ENCODE data around the gene GRIN2D. TPM values are rescaled to one million over a fixed set of nuclear protein-coding genes. Genes with fewer than 3 reads are reported as not detected.

The GRIN2D gene
- total RNA-seq, 6 experiments from 2014 or later = 2.8 to 4.4 (median 3.1) TPM

GRCh38 chr19:48395499-48395898 lies 2.0 kb downstream of the GRIN2D start:
- Mint-ChIP-seq H3K4me1 (ENCODE audit: low read depth) (peaks cover 34% of the 10 kb centered on the region), H3K27me3 (ENCODE audit: insufficient read depth) (peaks cover 37% of the 10 kb centered on the region)
- TF ChIP-seq CTCF (IDR thresholded peaks at IDR 0.05) = no peak

GRCh38 chr19:48396016-48396823 lies 2.8 kb downstream of the GRIN2D start:
- Mint-ChIP-seq H3K27me3 (ENCODE audit: insufficient read depth) (peaks cover 33% of the 10 kb centered on the region), H3K4me3 (no peak overlapping the region), H3K36me3 (ENCODE audit: low read depth) (peaks cover 6% of the 10 kb centered on the region), H3K4me1 (ENCODE audit: low read depth) (peaks cover 35% of the 10 kb centered on the region), H3K27ac (no peak overlapping the region), H3K9me3 (peaks cover 10% of the 10 kb centered on the region)
- no peak for DNase-seq
- TF ChIP-seq CTCF (IDR thresholded peaks at IDR 0.05) = no peak

More at GRCh38 chr19:48395499-48395898, 2.0 kb downstream of the GRIN2D start:
- DNase-seq = no peak
- H3K9me3 Mint-ChIP-seq = peaks cover 10% of the 10 kb centered on the region
- H3K4me3 Mint-ChIP-seq = no peak overlapping the region; the same call in 1 of the 2 replicates
- peaks cover 6% of the 10 kb centered on the region for H3K36me3 Mint-ChIP-seq (ENCODE audit: low read depth)
- no peak overlapping the region for H3K27ac Mint-ChIP-seq

- DNase-seq = no peak
- peaks cover 10% of the 10 kb centered on the region for H3K9me3 Mint-ChIP-seq
- peaks cover 33% of the 10 kb centered on the region for H3K27me3 Mint-ChIP-seq (ENCODE audit: insufficient read depth)
- H3K27ac Mint-ChIP-seq = no peak overlapping the region
- no peak overlapping the region for H3K4me3 Mint-ChIP-seq
- no peak for TF ChIP-seq CTCF (IDR thresholded peaks at IDR 0.05)
- peaks cover 35% of the 10 kb centered on the region for H3K4me1 Mint-ChIP-seq (ENCODE audit: low read depth)
- H3K36me3 Mint-ChIP-seq (ENCODE audit: low read depth) = peaks cover 6% of the 10 kb centered on the region
Measured at GRCh38 chr19:48396824-48397176, 3.3 kb downstream of the GRIN2D start.

GRCh38 chr19:48397263-48398101 lies 4.0 kb downstream of the GRIN2D start:
- Mint-ChIP-seq H3K27me3 (ENCODE audit: insufficient read depth) (peaks cover 33% of the 10 kb centered on the region), H3K9me3 (peaks cover 10% of the 10 kb centered on the region), H3K27ac (peak overlapping the region; percentile 82), H3K4me1 (ENCODE audit: low read depth) (peaks cover 35% of the 10 kb centered on the region), H3K36me3 (ENCODE audit: low read depth) (peaks cover 6% of the 10 kb centered on the region), H3K4me3 (peak overlapping the region; percentile 85)
- no peak for DNase-seq
- no peak for TF ChIP-seq CTCF (IDR thresholded peaks at IDR 0.05)

- Mint-ChIP-seq H3K4me3 (peak overlapping the region; percentile 85), H3K36me3 (ENCODE audit: low read depth) (peaks cover 6% of the 10 kb centered on the region), H3K4me1 (ENCODE audit: low read depth) (peaks cover 35% of the 10 kb centered on the region), H3K27me3 (ENCODE audit: insufficient read depth) (peaks cover 33% of the 10 kb centered on the region), H3K27ac (peak overlapping the region; percentile 82), H3K9me3 (peaks cover 10% of the 10 kb centered on the region)
- no peak for DNase-seq
- TF ChIP-seq CTCF (IDR thresholded peaks at IDR 0.05) = no peak
Measured at GRCh38 chr19:48398102-48398374, 4.6 kb downstream of the GRIN2D start.
